GM21423 (cell line): ENCODE measurements around the gene ECD.

Source experiments
- ATAC-seq: cut with Tn5 transposase; IDR thresholded peaks from one replicate; pipeline ENCODE4 v1.9.1; 2021; ENCODE audit warnings: mild to moderate bottlenecking, moderate library complexity; ENCODE audit not compliant: unreplicated experiment

ECD gene

DNA sequence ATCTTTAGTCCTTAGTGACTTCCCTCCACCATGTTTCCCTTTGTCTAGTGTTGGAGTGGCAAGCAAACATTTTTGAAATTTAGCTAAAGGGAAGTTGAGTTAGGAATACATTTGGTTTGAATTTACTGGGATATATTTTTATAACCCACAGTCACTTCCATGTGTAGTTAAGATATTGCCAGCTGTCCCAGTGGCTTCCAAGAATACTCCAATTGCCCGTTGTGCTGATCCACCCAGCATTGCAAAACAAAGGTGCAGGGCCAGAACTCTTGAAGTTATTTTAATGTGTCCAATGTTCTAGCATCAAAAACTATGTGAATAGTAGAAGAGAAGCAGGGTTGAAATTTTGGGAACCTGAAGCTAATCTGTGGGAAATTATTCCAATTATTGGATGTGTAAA is 68.7 kb downstream of the ECD start:
- no peak for ATAC-seq

DNA sequence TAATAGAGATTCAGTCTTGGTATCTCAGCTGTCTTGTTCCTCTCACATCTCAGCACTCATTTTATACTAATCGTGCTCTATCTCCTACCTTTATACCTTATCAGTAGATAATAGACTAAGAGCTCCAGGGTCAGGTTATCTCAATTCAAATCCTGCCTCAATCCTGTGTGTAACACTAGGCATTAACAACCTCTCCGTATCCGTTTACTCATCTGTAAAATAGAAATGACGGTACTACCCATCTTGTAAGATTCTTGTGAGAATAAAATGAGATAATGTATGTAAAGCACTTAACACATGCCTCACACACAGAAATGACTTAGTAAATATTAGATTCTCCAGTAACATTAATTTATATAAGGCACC is 70.5 kb downstream of the ECD start:
- ATAC-seq: no peak

DNA sequence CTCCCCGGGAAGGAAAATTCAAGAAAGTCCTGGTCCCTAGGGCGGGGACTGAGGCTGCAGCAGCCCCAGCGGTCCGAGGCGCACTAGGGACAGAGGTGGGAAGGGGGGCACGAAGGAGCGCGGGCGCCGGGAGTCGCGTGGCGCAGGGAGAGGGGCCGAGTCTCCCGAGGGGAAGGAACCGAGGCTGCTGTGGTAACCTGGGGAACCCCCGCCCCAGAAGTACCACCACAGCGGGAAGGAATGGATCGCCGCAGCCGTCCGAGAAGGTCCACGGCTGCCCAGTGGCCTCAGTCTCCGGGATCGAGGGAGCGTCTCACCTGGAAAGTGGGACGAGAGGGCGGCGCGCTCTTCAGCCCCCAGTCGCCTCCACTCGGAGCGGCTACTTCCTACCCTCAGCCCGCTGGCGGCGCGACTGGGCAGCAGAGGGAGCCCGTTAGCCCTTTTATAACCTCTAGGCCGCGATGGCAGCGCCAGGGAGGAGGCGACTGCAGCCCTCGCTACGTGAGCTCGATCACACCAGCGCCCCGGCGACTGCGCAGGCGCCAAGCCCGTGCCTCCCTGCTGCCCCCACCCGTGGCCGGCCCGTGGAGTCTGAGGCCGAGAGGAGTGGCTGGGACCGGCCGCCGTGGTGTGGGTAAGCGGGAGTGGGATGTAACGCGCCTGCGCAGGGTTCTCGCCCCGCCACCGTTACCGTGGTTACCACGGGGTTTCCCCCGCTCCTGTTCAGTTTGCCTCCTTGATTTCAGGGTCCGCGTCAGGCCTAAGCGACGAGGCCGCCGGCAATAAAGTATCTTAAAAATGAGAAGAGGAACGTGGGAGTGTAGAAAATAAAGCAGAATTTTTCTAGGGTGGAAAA is 71.1 kb downstream of the ECD start, which contains the start of gene P4HA1:
Gene P4HA1, minus strand, starts transcription at position 418 of the 856 bp plus-strand sequence. CDS start 21,983 bp downstream, outside the sequence.
- peak; percentile 80 for ATAC-seq

DNA sequence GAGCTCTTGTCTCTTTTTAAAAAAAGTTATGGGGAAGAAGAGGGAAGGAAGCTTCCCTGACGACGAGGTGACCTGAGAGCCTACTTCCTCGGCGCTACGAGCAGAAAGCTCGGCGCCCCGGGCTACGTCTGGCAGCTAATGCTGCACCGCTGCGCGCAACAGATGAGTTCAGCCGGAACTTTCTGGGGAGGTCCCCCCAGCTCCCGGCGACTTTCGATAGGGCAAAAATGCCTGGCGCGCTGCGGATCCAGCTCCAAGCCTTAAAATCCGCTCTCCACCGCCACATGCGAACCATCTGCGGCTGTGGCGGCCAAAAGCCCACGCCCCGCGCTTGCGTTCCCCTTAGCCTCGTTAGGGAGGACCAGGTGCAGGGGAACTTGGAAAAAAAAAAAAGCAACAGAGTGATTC is 71.8 kb downstream of the ECD start:
- ATAC-seq: peak; percentile 20

DNA sequence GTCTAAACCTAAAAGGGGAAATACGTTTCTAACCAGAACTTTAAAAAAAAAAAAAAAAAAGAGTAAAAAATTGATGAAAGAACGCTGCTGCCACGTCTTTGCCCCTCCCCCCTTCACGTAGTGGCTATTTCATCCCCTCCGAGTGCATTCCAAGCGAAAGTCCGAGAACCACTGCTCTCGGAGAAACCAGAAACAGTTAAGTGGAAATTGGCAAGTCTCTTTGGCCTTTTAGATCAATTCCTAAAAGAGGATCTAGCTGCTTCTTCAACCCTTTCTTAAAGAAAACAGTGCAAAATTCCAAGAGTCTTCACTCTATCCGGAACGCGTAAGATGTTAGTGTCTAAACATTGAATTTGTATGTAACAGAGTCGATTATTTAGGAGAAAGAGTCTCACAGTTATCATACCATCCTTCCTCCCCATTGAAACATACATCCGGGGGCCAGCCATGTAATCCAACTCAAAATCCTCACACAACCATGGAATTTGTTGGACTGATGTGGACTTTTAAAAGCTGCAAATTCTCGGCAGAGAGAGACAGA is 72.3 kb downstream of the ECD start:
- ATAC-seq: no peak

DNA sequence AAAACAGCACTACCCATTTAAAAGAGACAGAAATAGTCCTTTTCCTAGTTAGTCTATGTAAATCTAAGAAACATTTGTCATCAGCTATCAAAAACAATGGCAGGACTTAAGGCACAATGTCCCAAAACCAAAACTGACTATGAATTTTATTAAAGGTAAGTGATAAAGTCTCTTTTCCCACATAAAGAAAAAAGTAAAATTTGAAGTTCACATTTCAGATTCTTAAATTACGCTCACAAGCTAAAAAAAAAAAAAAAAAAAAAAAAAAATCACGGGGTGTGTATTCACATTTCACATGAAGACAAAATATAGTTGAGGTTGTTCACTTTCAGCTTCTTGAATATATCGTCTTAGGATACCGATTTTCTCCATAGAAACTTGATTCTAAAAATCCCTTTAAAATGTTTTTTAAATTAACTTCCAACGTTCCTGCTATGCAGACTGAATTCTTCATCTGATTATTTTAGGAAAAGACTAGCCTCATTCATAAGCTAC is 72.8 kb downstream of the ECD start:
- ATAC-seq: no peak

DNA sequence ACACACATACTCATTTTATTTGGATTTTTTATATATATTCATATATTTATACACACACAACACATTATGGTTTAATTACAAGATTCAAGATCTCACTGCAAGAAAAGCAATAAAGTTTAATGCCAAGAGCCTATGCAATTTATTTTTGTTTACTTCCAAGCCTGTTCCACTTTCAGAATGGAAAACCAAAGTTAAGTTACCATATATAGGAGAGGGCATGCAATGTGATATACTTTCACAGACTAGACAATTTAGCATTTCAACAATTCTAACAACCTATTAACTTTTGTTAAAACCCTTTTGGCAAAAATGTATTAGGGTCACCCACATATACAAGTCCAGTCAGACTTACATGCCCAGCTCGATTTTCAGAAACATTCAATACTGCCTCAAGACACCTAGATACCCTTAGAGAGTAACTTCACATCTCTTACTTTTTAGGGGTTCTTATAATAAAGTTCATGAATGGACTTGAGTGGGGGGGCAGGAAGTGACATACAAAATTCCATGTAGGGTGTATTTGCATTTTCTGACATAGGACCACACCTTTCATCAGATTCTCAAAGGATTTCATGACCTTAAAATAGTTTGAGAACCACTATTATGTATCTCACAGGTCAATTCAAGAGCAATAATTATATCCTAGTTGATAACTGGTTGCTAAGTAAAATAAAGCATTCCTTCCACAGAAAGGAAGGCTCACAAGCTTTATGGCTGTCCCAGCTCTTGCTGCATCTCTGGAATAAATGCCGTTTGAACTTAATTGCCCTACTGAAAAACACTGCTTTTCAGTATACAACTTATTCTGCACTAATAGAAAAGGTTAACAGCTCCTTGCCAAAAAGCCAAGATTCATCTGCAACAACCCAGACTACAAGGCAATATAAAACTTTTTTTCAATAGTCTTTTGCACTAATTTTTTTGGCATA is 73.6 kb downstream of the ECD start:
- no peak for ATAC-seq

DNA sequence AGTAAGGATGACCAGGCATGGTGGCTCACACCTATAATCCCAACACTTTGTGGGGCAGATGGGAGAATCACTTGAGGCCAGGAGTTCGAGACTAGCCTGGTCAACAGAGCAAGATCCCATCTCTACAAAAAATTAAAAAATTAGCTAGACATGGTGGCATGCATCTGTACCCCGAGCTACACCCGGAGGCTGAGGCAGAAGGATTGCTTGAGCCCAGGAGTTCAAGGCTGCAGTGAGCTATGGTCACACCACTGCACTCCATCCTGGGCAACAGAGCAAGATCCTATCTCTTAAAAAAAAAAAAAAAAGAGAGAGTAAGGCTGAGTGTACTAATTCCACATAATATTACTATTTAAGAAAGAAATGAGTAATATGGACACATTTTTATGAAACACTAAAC is 75.0 kb downstream of the ECD start:
- no peak for ATAC-seq

DNA sequence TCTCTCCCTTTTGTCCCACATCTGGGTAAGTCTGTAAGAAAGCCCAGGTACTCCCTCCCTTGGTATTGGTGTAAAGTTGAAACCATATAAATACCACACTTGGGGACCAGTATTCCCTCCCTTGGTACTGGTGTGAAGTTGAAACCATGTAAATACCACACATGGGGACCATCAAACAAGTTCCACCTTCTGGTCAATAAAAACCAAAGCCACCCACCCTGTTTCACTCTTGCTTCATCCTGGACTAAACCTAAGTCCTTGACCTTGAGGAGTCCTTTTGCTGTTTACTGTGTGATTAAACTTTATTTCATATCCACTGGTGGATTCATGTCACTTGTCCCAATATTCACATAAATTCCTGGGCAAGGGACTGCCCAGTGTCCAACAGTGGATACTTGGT is 79.5 kb downstream of the ECD start:
- ATAC-seq: no peak

DNA sequence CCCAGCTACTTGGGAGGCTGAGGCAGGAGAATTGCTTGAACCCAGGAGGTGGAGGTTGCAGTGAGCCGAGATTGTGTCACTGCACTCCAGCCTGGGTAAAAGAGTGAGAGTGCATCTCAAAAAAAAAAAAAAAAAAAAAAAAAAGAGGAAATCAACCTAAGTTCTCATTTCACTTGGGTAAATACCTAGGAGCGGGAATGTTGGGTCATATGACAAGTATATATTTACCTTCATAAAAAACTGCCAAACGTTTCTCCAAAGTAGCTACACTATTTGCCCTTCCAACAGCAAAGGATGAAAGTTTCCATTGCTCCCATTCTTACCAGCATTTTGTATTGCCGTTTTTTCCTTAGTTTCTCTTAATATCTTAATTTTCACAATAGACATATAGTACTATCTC is 81.0 kb downstream of the ECD start:
- no peak for ATAC-seq

DNA sequence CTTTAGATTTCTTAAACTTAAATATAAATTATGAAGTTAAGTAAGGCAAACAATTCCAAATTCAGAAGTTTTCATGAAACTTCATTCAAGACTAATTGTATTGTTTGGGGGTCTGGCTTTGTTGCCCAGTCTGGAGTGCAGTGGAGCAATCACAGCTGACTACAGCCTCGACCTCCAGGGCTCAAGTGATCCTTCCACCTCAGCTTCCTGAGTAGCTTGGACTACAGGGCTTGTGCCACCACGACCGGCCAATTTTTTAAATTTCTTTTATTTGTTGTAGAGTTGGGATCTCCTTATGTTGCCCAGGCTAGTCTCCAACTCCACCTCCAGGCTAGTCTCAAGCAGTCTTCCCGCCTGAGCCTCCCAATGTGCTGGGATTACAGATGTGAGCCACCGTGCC is 83.6 kb downstream of the ECD start:
- no peak for ATAC-seq
